Aorta (tissue), 5 donors: Measurements from ENCODE around the gene COL4A5. TPM values are rescaled to one million over a fixed set of nuclear protein-coding genes. Genes with fewer than 3 reads are reported as not detected.

Source experiments
- ATAC-seq: fragments of 200-7000 bp; cut with Tn5 transposase; one replicate; pipeline ENCODE4 v1.9.1; 2022; ENCODE audit warnings: moderate library complexity; ENCODE audit not compliant: low FRiP score
- DNase-seq, 2 donors: peaks; one replicate each; pipeline ENCODE4 v3.0.0-alpha.2; 2020
- H3K27ac ChIP-seq, 2 donors: one replicate each; pipeline ENCODE4 v1.5.1; 2013; ENCODE audit warnings: low read length in 2 of 2, mild to moderate bottlenecking in 2 of 2, moderate library complexity in 2 of 2, control low read depth in 1 of 2, inconsistent platforms in 1 of 2, low read depth in 1 of 2
- H3K27me3 ChIP-seq, 2 donors: one replicate each; pipeline ENCODE4 v1.6.1; 2013; ENCODE audit warnings: control low read depth in 1 of 2, low read length in 1 of 2, mild to moderate bottlenecking in 1 of 2, moderate library complexity in 1 of 2; ENCODE audit not compliant: insufficient read depth in 2 of 2, control insufficient read depth in 1 of 2
- H3K36me3 ChIP-seq, 2 donors: one replicate each; pipeline ENCODE4 v1.6.1; 2013; ENCODE audit warnings: control low read depth in 1 of 2, low read length in 1 of 2, mild to moderate bottlenecking in 1 of 2; ENCODE audit not compliant: insufficient read depth in 2 of 2, control insufficient read depth in 1 of 2
- H3K4me1 ChIP-seq, 2 donors: one replicate each; pipeline ENCODE4 v1.6.1; 2013; ENCODE audit warnings: low read length in 2 of 2, control low read depth in 1 of 2, mild to moderate bottlenecking in 1 of 2, moderate library complexity in 1 of 2; ENCODE audit not compliant: insufficient read depth in 2 of 2, control insufficient read depth in 1 of 2
- H3K4me3 ChIP-seq, 2 donors: one replicate each; pipeline ENCODE4 v1.5.1; 2013; ENCODE audit warnings: low read length in 2 of 2, control low read depth in 1 of 2, mild to moderate bottlenecking in 1 of 2
- H3K9me3 ChIP-seq: one replicate; pipeline ENCODE4 v1.6.1; 2013; ENCODE audit warnings: mild to moderate bottlenecking, low read length; ENCODE audit not compliant: control insufficient read depth
- WGBS, 2 donors: extraction: QIAGEN DNeasy Blood & Tissue Kit; methylation state at CpG; one replicate each; pipeline ENCODE4 v1.1.7; 2013; 5-methylcytosine and 5-hydroxymethylcytosine counted together
- intact Hi-C, 2 donors: fragments of 100-400 bp; cut with DNase I; formaldehyde crosslinking; loops; one replicate each; pipeline versions ENCODE4 v1.14.2 to v1.15.0; 2022
- polyA plus RNA-seq, 2 donors: library from polyadenylated mRNA; stranded (reverse); fragments of 200-250 nt; gene quantifications; one replicate each; pipeline ENCODE4 v1.2.3, GENCODE V29; 2013
- total RNA-seq, 2 donors: library from RNA; stranded (reverse); fragmentation: NEBNext Ultra II Directional; extraction: Animal tissue kit (Norgen Biotek cat#: 25700); gene quantifications; one replicate each; pipeline ENCODE4 v1.2.1, GENCODE V29; 2021
- donor health status: healthy with polysubstance abuse.
- donor health status: Bipolar disorder and iron deficiency.
- donor health status: DM: no; HTN: no; CAD: no.
- donor health status: DM: no; HTN: no; CAD: no.
- donor health status: DM: yes; HTN: yes; CAD: no.

Gene COL4A5
- total and polyA plus RNA-seq, 4 donors = 13.8 to 48.0 (median 37.2) TPM

DNA sequence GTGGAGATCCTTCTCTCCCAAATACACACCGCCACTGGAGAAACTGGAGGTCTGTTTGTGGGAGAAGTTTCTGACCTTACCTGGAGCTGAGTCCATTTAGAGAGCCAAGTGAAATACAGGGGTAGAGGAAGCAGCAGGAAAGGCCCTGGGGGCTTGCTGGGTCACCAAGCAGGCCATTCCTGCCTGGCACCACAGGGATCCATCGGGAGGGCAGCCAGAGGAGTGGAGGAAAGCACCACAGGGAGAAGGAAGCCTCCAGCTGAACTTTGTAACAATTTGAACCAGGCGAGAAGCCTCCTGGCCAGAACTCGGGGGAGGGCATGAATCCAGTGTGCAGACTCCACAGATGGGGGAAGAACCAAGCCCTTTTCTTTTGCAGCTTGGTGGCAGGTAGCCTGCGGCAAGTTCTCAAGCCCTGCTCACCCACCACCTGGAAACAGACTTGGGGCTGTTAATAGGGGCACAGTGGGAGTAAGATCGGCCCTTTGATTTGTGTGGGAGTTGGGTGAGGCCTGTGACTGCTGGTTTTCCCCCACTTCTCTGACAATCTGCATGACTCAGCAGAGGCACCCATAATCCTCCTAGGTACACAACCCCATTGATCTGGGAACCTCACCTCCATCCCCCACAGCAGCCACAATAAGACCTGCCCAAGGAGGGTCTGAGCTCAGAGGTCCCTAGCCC lies 202.1 kb downstream of the COL4A5 start:
- DNase-seq (no peak), ATAC-seq (no peak)
- no peak overlapping the region for H3K4me3 ChIP-seq
- no peaks in the 10 kb centered on the region for H3K4me1 ChIP-seq
- intact Hi-C loops = no loop called here
- no peaks in the 10 kb centered on the region for H3K9me3 ChIP-seq
- H3K27ac ChIP-seq = no peak overlapping the region
- no peaks in the 10 kb centered on the region for H3K27me3 ChIP-seq
- 82 to 96% methylated on average over 6 of the region's 6 CpGs for WGBS, 2 donors
- no peaks in the 10 kb centered on the region for H3K36me3 ChIP-seq

DNA sequence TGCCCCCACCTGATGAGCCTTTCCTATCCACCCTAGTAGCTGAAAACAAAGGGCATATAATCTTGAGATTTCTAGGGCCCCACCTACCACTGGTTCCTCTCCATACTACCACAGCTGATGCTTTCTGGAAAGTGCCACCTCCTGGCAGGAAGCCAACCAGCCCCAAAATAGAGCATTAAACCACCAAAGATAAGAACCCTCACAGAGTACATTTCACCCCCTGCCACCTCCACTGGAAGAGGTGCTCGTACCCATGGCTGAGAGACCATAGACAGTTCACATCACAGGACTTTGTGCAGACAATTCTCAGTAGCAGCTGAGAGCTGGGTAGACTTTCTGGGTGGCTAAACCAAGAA lies 202.6 kb downstream of the COL4A5 start:
- no peaks in the 10 kb centered on the region for H3K36me3 ChIP-seq
- H3K4me1 ChIP-seq = no peaks in the 10 kb centered on the region
- intact Hi-C loops = no loop called here
- ATAC-seq = no peak
- no peak overlapping the region for H3K27ac ChIP-seq
- no peak overlapping the region for H3K4me3 ChIP-seq
- DNase-seq = no peak
- WGBS, 2 donors = 95% methylated on average over 1 of the region's 1 CpG
- no peaks in the 10 kb centered on the region for H3K9me3 ChIP-seq
- H3K27me3 ChIP-seq = no peaks in the 10 kb centered on the region

DNA sequence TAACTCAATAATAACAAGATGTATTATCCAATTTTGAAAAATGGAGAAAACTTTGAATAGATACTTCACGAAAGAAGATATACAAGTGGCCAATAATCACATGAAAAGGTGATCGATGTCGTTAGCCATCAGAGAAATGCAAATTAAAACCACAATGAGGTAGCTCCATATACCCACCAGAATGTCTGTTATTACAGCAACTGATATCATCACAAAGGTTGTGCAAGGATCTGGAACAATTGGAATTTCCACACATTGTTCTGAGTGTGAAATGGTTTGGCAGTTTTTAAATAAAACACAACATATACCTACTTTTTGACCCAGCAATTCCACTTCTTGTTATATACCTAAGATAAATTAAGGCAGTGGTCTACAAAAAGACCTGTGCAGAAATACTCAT lies 225.1 kb downstream of the COL4A5 start:
- 82 to 97% methylated on average over 3 of the region's 3 CpGs for WGBS, 2 donors
- no peak overlapping the region for H3K4me3 ChIP-seq
- intact Hi-C loops = no loop called here
- H3K27me3 ChIP-seq = no peaks in the 10 kb centered on the region
- ATAC-seq (no peak), DNase-seq (no peak)
- no peaks in the 10 kb centered on the region for H3K9me3 ChIP-seq
- no peaks in the 10 kb centered on the region for H3K36me3 ChIP-seq
- H3K4me1 ChIP-seq = no peaks in the 10 kb centered on the region
- no peak overlapping the region for H3K27ac ChIP-seq

DNA sequence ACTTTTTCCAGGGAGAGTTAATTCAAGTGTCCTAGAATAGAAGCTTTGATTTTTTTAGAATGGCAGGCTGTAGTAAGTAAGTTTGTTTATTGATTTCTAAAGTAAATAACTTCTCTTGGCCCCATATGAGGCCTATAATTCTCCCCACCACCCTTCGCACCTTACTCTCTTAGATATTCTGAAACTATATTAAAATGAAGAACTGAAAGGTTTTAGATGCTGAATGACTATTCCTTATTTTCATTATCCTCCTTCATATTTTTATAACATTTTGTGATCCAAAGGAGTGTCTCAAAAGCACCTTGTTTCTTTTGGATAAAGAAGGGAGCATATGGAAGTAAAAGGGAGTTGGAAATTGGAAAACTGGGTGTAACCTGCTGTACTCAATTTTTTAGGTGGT lies 226.5 kb downstream of the COL4A5 start:
- Histone ChIP-seq H3K9me3 (no peaks in the 10 kb centered on the region), H3K4me3 (no peak overlapping the region), H3K27me3 (no peaks in the 10 kb centered on the region), H3K27ac (no peak overlapping the region), H3K4me1 (no peaks in the 10 kb centered on the region), H3K36me3 (no peaks in the 10 kb centered on the region)
- WGBS, 2 donors = 93 to 96% methylated on average over 1 of the region's 1 CpG
- DNase-seq = no peak
- intact Hi-C loops = no loop called here
- no peak for ATAC-seq

DNA sequence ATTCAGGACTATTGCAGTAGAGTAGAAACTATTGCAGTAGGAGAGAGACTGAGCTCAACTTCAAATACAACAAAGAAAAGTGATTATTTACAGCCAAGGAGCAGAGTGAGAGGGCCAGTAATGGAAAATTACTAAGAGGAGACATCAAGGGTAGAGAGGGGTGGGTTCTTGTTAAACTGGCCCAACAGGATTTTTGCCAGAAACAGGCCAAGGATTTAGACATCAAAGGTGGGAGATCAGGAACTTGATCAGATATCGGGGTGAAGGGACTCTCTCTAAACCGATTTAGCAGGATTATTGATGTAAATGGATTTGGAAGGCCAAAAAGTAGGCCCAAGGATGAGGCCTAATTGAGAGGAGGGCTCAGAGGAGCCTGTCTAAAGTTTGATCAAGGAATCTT lies 231.9 kb downstream of the COL4A5 start:
- 66 to 92% methylated on average over 2 of the region's 2 CpGs for WGBS, 2 donors
- Histone ChIP-seq H3K9me3 (no peaks in the 10 kb centered on the region), H3K27ac (no peak overlapping the region), H3K36me3 (no peaks in the 10 kb centered on the region), H3K4me1 (no peaks in the 10 kb centered on the region), H3K4me3 (no peak overlapping the region), H3K27me3 (no peaks in the 10 kb centered on the region)
- DNase-seq (no peak), ATAC-seq (no peak)
- intact Hi-C loops = no loop called here

DNA sequence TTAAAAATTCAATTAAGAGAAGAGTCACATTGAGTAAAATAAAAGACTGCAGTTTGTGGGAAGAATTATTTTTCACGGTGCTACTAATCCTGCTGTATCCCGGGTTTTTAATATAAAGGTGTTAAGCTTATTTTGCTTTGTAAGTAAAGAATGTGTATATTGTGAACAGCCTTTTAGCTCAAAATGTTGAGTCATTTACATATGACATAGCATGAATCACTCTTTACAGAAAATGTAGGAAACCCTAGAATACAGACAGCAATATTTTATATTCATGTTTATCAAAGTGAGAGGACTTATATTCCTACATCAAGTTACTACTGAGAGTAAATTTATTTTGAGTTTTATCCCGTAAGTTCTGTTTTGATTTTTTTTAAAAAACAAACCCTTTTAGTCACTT lies 257.1 kb downstream of the COL4A5 start:
- ATAC-seq (no peak), DNase-seq (no peak)
- Histone ChIP-seq H3K4me3 (no peak overlapping the region), H3K27ac (no peak overlapping the region), H3K36me3 (no peaks in the 10 kb centered on the region), H3K9me3 (no peaks in the 10 kb centered on the region), H3K4me1 (peaks cover 0 to 3% of the 10 kb centered on the region in 2 donors), H3K27me3 (no peaks in the 10 kb centered on the region)
- intact Hi-C loops = loop anchor here in 1 of 2 donors (10.0 kb wide), 1 partner anchor 688 kb away; no protein-coding TSS in a partner anchor
- 79 to 87% methylated on average over 3 of the region's 3 CpGs for WGBS, 2 donors

DNA sequence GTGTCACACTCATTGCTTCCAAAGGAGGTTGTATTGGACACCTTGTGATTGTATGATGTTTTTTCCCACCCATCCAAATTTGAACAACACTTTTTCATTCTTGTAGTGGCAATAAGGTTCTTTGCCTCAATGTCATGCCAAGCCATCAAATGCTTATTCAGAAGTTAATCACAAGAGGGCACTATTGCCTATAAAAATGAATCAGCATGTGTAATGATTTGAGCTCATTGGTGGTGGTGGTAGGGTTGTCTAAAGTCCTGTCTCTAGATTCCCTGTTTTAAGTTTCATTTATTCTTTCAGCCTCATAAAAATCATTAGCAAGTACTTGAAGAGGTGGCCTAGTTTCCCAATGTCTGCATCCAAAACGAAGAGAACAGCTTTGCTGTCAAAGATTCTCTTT lies 259.7 kb downstream of the COL4A5 start:
- H3K27me3 ChIP-seq = no peaks in the 10 kb centered on the region
- WGBS, 2 donors = 33 to 57% methylated on average over 1 of the region's 1 CpG
- no peaks in the 10 kb centered on the region for H3K9me3 ChIP-seq
- H3K4me1 ChIP-seq = peaks cover 0 to 3% of the 10 kb centered on the region in 2 donors
- no peak for ATAC-seq
- H3K36me3 ChIP-seq = no peaks in the 10 kb centered on the region
- H3K4me3 ChIP-seq = no peak overlapping the region
- DNase-seq = no peak
- intact Hi-C loops = loop anchor here in 1 of 2 donors (10.0 kb wide), 1 partner anchor 685 kb away; no protein-coding TSS in a partner anchor
- H3K27ac ChIP-seq = no peak overlapping the region

DNA sequence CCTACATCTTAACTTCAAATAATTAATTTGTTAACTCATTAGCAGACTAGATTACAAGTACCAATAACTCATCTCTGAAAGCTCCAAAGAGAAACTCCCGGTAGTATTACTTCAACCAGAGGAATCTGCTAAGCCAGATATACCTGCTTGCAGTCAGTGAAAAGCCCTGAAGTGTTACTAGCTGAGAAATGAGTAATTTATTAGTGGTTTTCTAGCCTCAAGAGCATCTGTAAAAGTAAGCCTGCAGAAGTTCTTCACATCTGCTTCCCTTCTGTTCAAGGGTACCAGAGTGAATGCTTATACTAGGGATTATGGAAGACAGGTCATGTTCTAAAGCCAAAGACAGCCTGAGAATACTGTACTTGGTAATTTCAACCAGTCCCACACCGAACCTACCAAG lies 262.0 kb downstream of the COL4A5 start:
- Histone ChIP-seq H3K4me1 (peaks cover 0 to 3% of the 10 kb centered on the region in 2 donors), H3K27ac (no peak overlapping the region), H3K9me3 (no peaks in the 10 kb centered on the region), H3K4me3 (no peak overlapping the region), H3K27me3 (no peaks in the 10 kb centered on the region), H3K36me3 (no peaks in the 10 kb centered on the region)
- intact Hi-C loops = no loop called here
- ATAC-seq = no peak
- no peak for DNase-seq
- 71 to 91% methylated on average over 2 of the region's 2 CpGs for WGBS, 2 donors

DNA sequence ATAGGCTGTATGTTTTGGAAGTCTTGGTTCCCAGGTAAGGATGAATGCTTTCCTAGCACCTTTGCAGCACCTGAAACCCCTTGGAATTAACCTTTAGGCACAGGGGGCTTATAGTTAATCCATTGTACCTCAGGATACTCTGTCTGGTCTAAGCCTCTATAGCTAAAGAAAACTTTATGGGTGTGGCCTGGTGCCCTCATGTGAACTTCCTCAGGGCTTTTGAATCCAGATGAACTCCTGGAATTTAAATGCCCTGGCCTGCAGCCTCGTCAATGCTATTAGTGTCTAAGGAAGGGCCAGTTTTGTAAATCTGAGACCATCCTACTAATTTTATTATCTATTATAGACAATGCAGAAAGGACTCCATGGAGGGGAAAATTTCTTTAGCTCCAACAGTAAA lies 262.9 kb downstream of the COL4A5 start:
- H3K27me3 ChIP-seq = no peaks in the 10 kb centered on the region
- ATAC-seq (no peak), DNase-seq (no peak)
- H3K36me3 ChIP-seq = no peaks in the 10 kb centered on the region
- no peaks in the 10 kb centered on the region for H3K9me3 ChIP-seq
- H3K4me3 ChIP-seq = no peak overlapping the region
- no peak overlapping the region for H3K27ac ChIP-seq
- H3K4me1 ChIP-seq = peaks cover 0 to 3% of the 10 kb centered on the region in 2 donors
- WGBS, 2 donors = 25 to 48% methylated on average over 1 of the region's 1 CpG
- intact Hi-C loops = no loop called here
